ENCODE results near the gene ZNF70. TPM values are rescaled to one million over a fixed set of nuclear protein-coding genes. Genes with fewer than 3 reads are reported as not detected.
A peak's percentile ranks its signal among the peaks of the same experiment; 100 is the strongest.

The ZNF70 gene
- total RNA-seq, 2 donors from 2014 or later, result 0.82 to 1.1 TPM

GRCh38 chr22:23709107-23709506 lies 41.8 kb downstream of the ZNF70 start:
- Mint-ChIP-seq H3K27ac (peak overlapping the region; percentile 83), H3K27me3 (no peaks in the 10 kb centered on the region)

GRCh38 chr22:23708270-23708669 lies 42.6 kb downstream of the ZNF70 start:
- ATAC-seq (replicated peaks), result peak; percentile 52
- no peaks in the 10 kb centered on the region for H3K27me3 Mint-ChIP-seq
- H3K4me1 Mint-ChIP-seq, result peaks cover 54% of the 10 kb centered on the region
- no peaks in the 10 kb centered on the region for H3K9me3 Mint-ChIP-seq
- H3K36me3 Mint-ChIP-seq (ENCODE audit: low read depth), result peaks cover 98% of the 10 kb centered on the region
- H3K27ac Mint-ChIP-seq, result peak overlapping the region; percentile 83
- peak overlapping the region; percentile 30 for H3K4me3 Mint-ChIP-seq

More at GRCh38 chr22:23709107-23709506, 41.8 kb downstream of the ZNF70 start:
- ATAC-seq (replicated peaks), result no peak
- Mint-ChIP-seq H3K9me3 (no peaks in the 10 kb centered on the region), H3K36me3 (ENCODE audit: low read depth) (peaks cover 96% of the 10 kb centered on the region), H3K4me1 (peaks cover 49% of the 10 kb centered on the region), H3K4me3 (no peak overlapping the region)

GRCh38 chr22:23705358-23705757 lies 45.6 kb downstream of the ZNF70 start:
- peak overlapping the region; percentile 49 for H3K4me3 Mint-ChIP-seq

GRCh38 chr22:23704829-23705228 lies 46.1 kb downstream of the ZNF70 start:
- H3K36me3 Mint-ChIP-seq (ENCODE audit: low read depth), result peaks cover 100% of the 10 kb centered on the region

More at GRCh38 chr22:23705358-23705757, 45.6 kb downstream of the ZNF70 start:
- H3K4me1 Mint-ChIP-seq, result peaks cover 66% of the 10 kb centered on the region
- no peaks in the 10 kb centered on the region for H3K27me3 Mint-ChIP-seq
- peak overlapping the region; percentile 88 for H3K27ac Mint-ChIP-seq
- H3K9me3 Mint-ChIP-seq, result no peaks in the 10 kb centered on the region
- H3K36me3 Mint-ChIP-seq (ENCODE audit: low read depth), result peaks cover 100% of the 10 kb centered on the region
- peak; percentile 80 for ATAC-seq (replicated peaks)

GRCh38 chr22:23704062-23704461 lies 46.9 kb downstream of the ZNF70 start:
- Mint-ChIP-seq H3K9me3 (no peaks in the 10 kb centered on the region), H3K27ac (peak overlapping the region; percentile 88), H3K4me3 (peak overlapping the region; percentile 49), H3K27me3 (no peaks in the 10 kb centered on the region), H3K4me1 (peaks cover 56% of the 10 kb centered on the region), H3K36me3 (ENCODE audit: low read depth) (peaks cover 100% of the 10 kb centered on the region)
- no peak for ATAC-seq (replicated peaks)

More at GRCh38 chr22:23704829-23705228, 46.1 kb downstream of the ZNF70 start:
- peaks cover 61% of the 10 kb centered on the region for H3K4me1 Mint-ChIP-seq
- H3K27me3 Mint-ChIP-seq, result no peaks in the 10 kb centered on the region
- H3K4me3 Mint-ChIP-seq, result peak overlapping the region; percentile 49
- H3K9me3 Mint-ChIP-seq, result no peaks in the 10 kb centered on the region
- H3K27ac Mint-ChIP-seq, result peak overlapping the region; percentile 88
- peak; percentile 71 for ATAC-seq (replicated peaks)

- ATAC-seq (replicated peaks), result no peak
- no peaks in the 10 kb centered on the region for H3K27me3 Mint-ChIP-seq
- H3K9me3 Mint-ChIP-seq, result no peaks in the 10 kb centered on the region
- peaks cover 77% of the 10 kb centered on the region for H3K36me3 Mint-ChIP-seq (ENCODE audit: low read depth)
- no peak overlapping the region for H3K27ac Mint-ChIP-seq
- no peak overlapping the region for H3K4me3 Mint-ChIP-seq
- H3K4me1 Mint-ChIP-seq, result peaks cover 47% of the 10 kb centered on the region
Measured at GRCh38 chr22:23700706-23701105, 50.2 kb downstream of the ZNF70 start.

- H3K4me1 Mint-ChIP-seq, result peaks cover 34% of the 10 kb centered on the region
- no peak overlapping the region for H3K4me3 Mint-ChIP-seq
- no peak for ATAC-seq (replicated peaks)
- no peak overlapping the region for H3K27ac Mint-ChIP-seq
- peaks cover 65% of the 10 kb centered on the region for H3K36me3 Mint-ChIP-seq (ENCODE audit: low read depth)
- H3K27me3 Mint-ChIP-seq, result no peaks in the 10 kb centered on the region
- H3K9me3 Mint-ChIP-seq, result no peaks in the 10 kb centered on the region
Measured at GRCh38 chr22:23698673-23699235, 52.2 kb downstream of the ZNF70 start.

- peaks cover 33% of the 10 kb centered on the region for H3K4me1 Mint-ChIP-seq
- H3K27me3 Mint-ChIP-seq, result no peaks in the 10 kb centered on the region
- H3K27ac Mint-ChIP-seq, result no peak overlapping the region
- no peak for ATAC-seq (replicated peaks)
- H3K9me3 Mint-ChIP-seq, result no peaks in the 10 kb centered on the region
- H3K4me3 Mint-ChIP-seq, result peak overlapping the region; percentile 92
- peaks cover 60% of the 10 kb centered on the region for H3K36me3 Mint-ChIP-seq (ENCODE audit: low read depth)
Measured at GRCh38 chr22:23698094-23698493, 52.8 kb downstream of the ZNF70 start.

- peaks cover 32% of the 10 kb centered on the region for H3K4me1 Mint-ChIP-seq
- no peak for ATAC-seq (replicated peaks)
- peak overlapping the region; percentile 98 for H3K27ac Mint-ChIP-seq
- peaks cover 58% of the 10 kb centered on the region for H3K36me3 Mint-ChIP-seq (ENCODE audit: low read depth)
- H3K27me3 Mint-ChIP-seq, result no peaks in the 10 kb centered on the region
- no peaks in the 10 kb centered on the region for H3K9me3 Mint-ChIP-seq
- peak overlapping the region; percentile 92 for H3K4me3 Mint-ChIP-seq
Measured at GRCh38 chr22:23697031-23697970, 53.6 kb downstream of the ZNF70 start.

GRCh38 chr22:23696326-23696851 lies 54.5 kb downstream of the ZNF70 start:
- H3K4me3 Mint-ChIP-seq, result peak overlapping the region; percentile 92
- peaks cover 23% of the 10 kb centered on the region for H3K4me1 Mint-ChIP-seq
- peak; percentile 99 for ATAC-seq (replicated peaks)
- H3K9me3 Mint-ChIP-seq, result no peaks in the 10 kb centered on the region
- peak overlapping the region; percentile 98 for H3K27ac Mint-ChIP-seq
- peaks cover 49% of the 10 kb centered on the region for H3K36me3 Mint-ChIP-seq (ENCODE audit: low read depth)
- H3K27me3 Mint-ChIP-seq, result no peaks in the 10 kb centered on the region

- Mint-ChIP-seq H3K36me3 (ENCODE audit: low read depth) (peaks cover 42% of the 10 kb centered on the region), H3K4me3 (peak overlapping the region; percentile 92), H3K27me3 (no peaks in the 10 kb centered on the region), H3K4me1 (peaks cover 19% of the 10 kb centered on the region), H3K27ac (peak overlapping the region; percentile 98), H3K9me3 (no peaks in the 10 kb centered on the region)
- ATAC-seq (replicated peaks), result no peak
Measured at GRCh38 chr22:23695571-23696325, 55.2 kb downstream of the ZNF70 start.

- Mint-ChIP-seq H3K27me3 (no peaks in the 10 kb centered on the region), H3K9me3 (no peaks in the 10 kb centered on the region), H3K36me3 (ENCODE audit: low read depth) (peaks cover 39% of the 10 kb centered on the region), H3K27ac (peak overlapping the region; percentile 98), H3K4me3 (peak overlapping the region; percentile 92), H3K4me1 (peaks cover 18% of the 10 kb centered on the region)
- no peak for ATAC-seq (replicated peaks)
Measured at GRCh38 chr22:23695141-23695540, 55.8 kb downstream of the ZNF70 start.

GRCh38 chr22:23693979-23694680 lies 56.8 kb downstream of the ZNF70 start:
- peaks cover 35% of the 10 kb centered on the region for H3K36me3 Mint-ChIP-seq (ENCODE audit: low read depth)
- peaks cover 18% of the 10 kb centered on the region for H3K4me1 Mint-ChIP-seq
- no peak overlapping the region for H3K4me3 Mint-ChIP-seq
- ATAC-seq (replicated peaks), result no peak
- no peaks in the 10 kb centered on the region for H3K27me3 Mint-ChIP-seq
- H3K27ac Mint-ChIP-seq, result peak overlapping the region; percentile 98
- H3K9me3 Mint-ChIP-seq, result no peaks in the 10 kb centered on the region
